Suprapubic skin (tissue), 3 donors: ENCODE data around the gene SPIRE1.

Experiments used
- CTCF ChIP-seq, 2 donors: fragments of 200-600 bp in 1 of 2; fragments of 450-650 bp in 1 of 2; sonication (generic) in 1 of 2; IDR thresholded peaks; one replicate each; pipeline ENCODE4 v1.5.1; 2016 to 2019; ENCODE audit warnings: antibody characterized with exemption in 2 of 2, mild to moderate bottlenecking in 1 of 2, moderate library complexity in 1 of 2
- EP300 ChIP-seq: sonication (generic); formaldehyde crosslinking; IDR thresholded peaks from one replicate; pipeline ENCODE4 v1.6.1; 2017; ENCODE audit warnings: antibody characterized with exemption
- POLR2A ChIP-seq, 2 donors: fragments of 450-650 bp; IDR thresholded peaks; one replicate each; pipeline ENCODE4 v1.6.1; 2017; ENCODE audit warnings: antibody characterized with exemption in 2 of 2, mild to moderate bottlenecking in 2 of 2, moderate library complexity in 2 of 2

- no peak for TF ChIP-seq EP300
- no peak for TF ChIP-seq CTCF (IDR thresholded peaks at IDR 0.05)
- no peak for TF ChIP-seq POLR2A (IDR thresholded peaks at IDR 0.05)
These were observed 19.2 kb downstream of the SPIRE1 start for GRCh38 chr18:12638644-12639124.
